K562 (cell line): ENCODE results near the gene NUSAP1. TPM values are rescaled to one million over a fixed set of nuclear protein-coding genes. Genes with fewer than 3 reads are reported as not detected.
"Not testable (repeated sequence)": the region's sequence is repeated elsewhere in the genome, so short reads cannot be mapped to it uniquely, and the experiment has no call there.

ENCODE experiments used
- ATAC-seq: fragments of 200-7000 bp; cut with Tn5 transposase; 3 replicates; pipeline ENCODE4 v1.9.1; 2020; ENCODE audit warnings: moderate library complexity
- BruUV-seq: library from RNA; stranded (reverse); fragments of 400-500 nt; replicated peaks from 2 replicates; lab custom pipeline; 2021; lab: Mats Ljungman, UMichigan
- CTCF ChIA-PET: fragments of 300-600 bp; formaldehyde crosslinking; extraction: SDS; loops from one replicate; lab custom pipeline; 2021; ENCODE audit warnings: low intra/inter-chr PET ratio; lab: Yijun Ruan, JAX
- POLR2A ChIA-PET: fragments of 300-600, 350-650 bp; sonication (Branson Sonifier 250); formaldehyde crosslinking; extraction: SDS; loops from one replicate; lab custom pipeline; 2021; ENCODE audit warnings: antibody characterized with exemption, inconsistent platforms; lab: Yijun Ruan, JAX
- DNase-seq, 4 experiments: peaks; one replicate each; pipeline versions ENCODE4 v3.0.0 to v3.0.0-alpha.2; 2011 to 2018; ENCODE audit warnings: low spot score in 3 of 4, mixed read lengths in 3 of 4; ENCODE audit errors: extremely low read depth in 1 of 4
- FAIRE-seq: peaks from 2 replicates; lab custom pipeline; 2011; peaks lifted over from hg19 to GRCh38; lab: Jason Lieb, UNC
- H2AFZ ChIP-seq: 2 replicates; pipeline ENCODE4 v1.6.0; 2011; ENCODE audit warnings: low read depth, low read length, control low read depth, inconsistent platforms
- H3K27ac ChIP-seq: fragments of 200-600 bp; 3 replicates; pipeline ENCODE4 v1.8.0; 2011; ENCODE audit warnings: low read depth, mild to moderate bottlenecking, control low read depth, inconsistent platforms, low read length, moderate library complexity, mixed read lengths; ENCODE audit errors: extremely low read depth
- H3K27me3 ChIP-seq, 2 experiments: fragments of 300-600 bp in 1 of 2; 2 replicates in 1 of 2; 3 replicates in 1 of 2; pipeline versions ENCODE4 v1.6.0 to v1.8.0; 2011; ENCODE audit warnings: inconsistent platforms in 2 of 2, low read length in 2 of 2, mild to moderate bottlenecking in 1 of 2, mixed read lengths in 1 of 2, moderate library complexity in 1 of 2; ENCODE audit not compliant: control insufficient read depth in 2 of 2, insufficient read depth in 2 of 2
- H3K36me3 ChIP-seq: fragments of 300-600 bp; 3 replicates; pipeline ENCODE4 v1.8.0; 2011; ENCODE audit warnings: mild to moderate bottlenecking, low read length, inconsistent platforms; ENCODE audit not compliant: control insufficient read depth, insufficient read depth
- H3K4me1 ChIP-seq, 2 experiments: fragments of 200-600 bp in 1 of 2; replicated peaks in 1 of 2; 2 replicates in 1 of 2; 3 replicates in 1 of 2; pipeline versions ENCODE4 v1.5.1 to v1.8.0; 2011; ENCODE audit warnings: inconsistent platforms in 2 of 2, low read length in 2 of 2, mild to moderate bottlenecking in 1 of 2, mixed read lengths in 1 of 2, moderate library complexity in 1 of 2; ENCODE audit not compliant: control insufficient read depth in 2 of 2, insufficient read depth in 2 of 2
- H3K4me2 ChIP-seq: 2 replicates; pipeline ENCODE4 v1.6.1; 2011; ENCODE audit warnings: low read length, control low read depth, inconsistent platforms, mixed read lengths; ENCODE audit not compliant: insufficient read depth
- H3K4me3 ChIP-seq: fragments of 200-600 bp; sonication (generic), shearing (Covaris generic); 2 replicates; pipeline ENCODE4 v1.5.1; 2016; ENCODE audit warnings: control low read depth, inconsistent platforms
- H3K79me2 ChIP-seq: fragments of 200-600 bp; 3 replicates; pipeline ENCODE4 v1.8.0; 2011; ENCODE audit warnings: low read length, inconsistent platforms; ENCODE audit not compliant: control insufficient read depth, insufficient read depth
- H3K9ac ChIP-seq, 2 experiments: 2 replicates each; pipeline versions ENCODE4 v1.6.0 to v1.6.1; 2011; ENCODE audit warnings: low read depth in 2 of 2, low read length in 2 of 2, control low read depth in 1 of 2, inconsistent platforms in 1 of 2, mild to moderate bottlenecking in 1 of 2, mixed read lengths in 1 of 2; ENCODE audit not compliant: insufficient read depth in 1 of 2
- H3K9me1 ChIP-seq: one replicate; pipeline ENCODE4 v1.6.0; 2011; ENCODE audit warnings: inconsistent platforms, mild to moderate bottlenecking, low read length, moderate library complexity; ENCODE audit not compliant: control insufficient read depth, insufficient read depth
- H3K9me3 ChIP-seq: replicated peaks from 2 replicates; pipeline ENCODE4 v1.5.1; 2011; ENCODE audit warnings: low read depth, low read length, inconsistent platforms; ENCODE audit not compliant: control insufficient read depth, insufficient read depth
- H4K20me1 ChIP-seq: replicated peaks from 2 replicates; pipeline ENCODE4 v1.6.1; 2011; ENCODE audit warnings: low read length, inconsistent platforms, mixed read lengths; ENCODE audit not compliant: control insufficient read depth, insufficient read depth
- BRD4 ChIP-seq: fragments of 200-600 bp; sonication (generic); IDR thresholded peaks from 2 replicates; pipeline ENCODE4 v1.6.1; 2017; ENCODE audit warnings: inconsistent platforms
- CC2D1A ChIP-seq: fragments of 450-650 bp; IDR thresholded peaks from 2 replicates; pipeline ENCODE4 v1.6.1; 2017; ENCODE audit warnings: mild to moderate bottlenecking
- DMBX1 ChIP-seq: fragments of 250-450 bp; sonication (Bioruptor Pico); IDR thresholded peaks from 2 replicates; pipeline ENCODE4 v1.8.0; 2022; ENCODE audit warnings: inconsistent platforms, mild to moderate bottlenecking, moderate library complexity, borderline replicate concordance
- HDAC2 ChIP-seq: fragments of 450-650 bp; IDR thresholded peaks from 2 replicates; pipeline ENCODE4 v1.6.1; 2016; ENCODE audit warnings: mild to moderate bottlenecking
- HDGF ChIP-seq: fragments of 450-650 bp; IDR thresholded peaks from 2 replicates; pipeline ENCODE4 v1.6.1; 2016
- JUND ChIP-seq, 2 experiments: IDR thresholded peaks; 2 replicates in 1 of 2; 3 replicates in 1 of 2; pipeline ENCODE4 v1.6.1; 2011; ENCODE audit warnings: borderline replicate concordance in 2 of 2, low read depth in 2 of 2, low read length in 2 of 2, improper control_type of control experiment in 1 of 2, missing biosample characterization in 1 of 2, missing genetic modification characterization in 1 of 2, missing genetic modification reagents in 1 of 2
- MECOM ChIP-seq: fragments of 250-450 bp; sonication (Bioruptor Pico); IDR thresholded peaks from 2 replicates; pipeline ENCODE4 v1.8.0; 2022; ENCODE audit warnings: inconsistent platforms
- MIER1 ChIP-seq: fragments of 450-650 bp; IDR thresholded peaks from 2 replicates; pipeline ENCODE4 v1.6.1; 2016; ENCODE audit warnings: antibody characterized with exemption, mild to moderate bottlenecking, low read depth
- MYC ChIP-seq, 2 experiments: fragments of 250-450 bp in 1 of 2; sonication (Bioruptor Pico) in 1 of 2; IDR thresholded peaks; 2 replicates each; pipeline versions ENCODE4 v1.5.1 to v1.6.1; 2012 to 2021; ENCODE audit warnings: low read depth in 2 of 2, borderline replicate concordance in 1 of 2, improper control_type of control experiment in 1 of 2, low read length in 1 of 2, mild to moderate bottlenecking in 1 of 2, moderate library complexity in 1 of 2
- SMARCA5 ChIP-seq: fragments of 450-650 bp; IDR thresholded peaks from 2 replicates; pipeline ENCODE4 v1.6.1; 2016
- ZNF175 ChIP-seq: fragments of 200-800 bp; sonication (Bioruptor generic); IDR thresholded peaks from 2 replicates; pipeline ENCODE4 v1.6.1; 2016; ENCODE audit warnings: low read depth, mild to moderate bottlenecking, missing genetic modification characterization, missing compliant biosample characterization
- ZNF431 ChIP-seq: sonication (generic); formaldehyde crosslinking; IDR thresholded peaks from 2 replicates; pipeline ENCODE4 v1.8.0; 2022; ENCODE audit warnings: mild to moderate bottlenecking, missing genetic modification reagents
- WGBS: fragments of 100-300 bp; shearing (Covaris generic); methylation state at CpG from one replicate; pipeline ENCODE4 v1.1.6; 2016; ENCODE audit warnings: low coverage, mixed read lengths; ENCODE audit not compliant: insufficient coverage; ENCODE audit errors: missing lambda C conversion rate; 5-methylcytosine and 5-hydroxymethylcytosine counted together
- in situ Hi-C: fragments of 300-500 bp; cut with MboI; formaldehyde crosslinking; loops from 4 replicates; pipeline ENCODE4 v1.15.0; 2018; ENCODE audit warnings: inconsistent platforms, mixed read lengths
- intact Hi-C: fragments of 100-400 bp; cut with micrococcal nuclease; formaldehyde crosslinking; loops from 2 replicates; pipeline ENCODE4 v1.14.2; 2022
- polyA plus RNA-seq, 8 experiments: library from polyadenylated mRNA; depleted of rRNA in 4 of 8; stranded (reverse) in 5 of 8; unstranded in 3 of 8; fragments of >200 nt; fragmentation: Nextera tagmentation in 2 of 8; fragmentation: Illumina TruSeq in 1 of 8; extraction: Ambion mirVana in 2 of 8; extraction: Trizol in 1 of 8; gene quantifications; 2 replicates each; pipeline versions ENCODE4 v1.2.1 to v1.2.3, GENCODE V29; 2011 to 2014; ENCODE audit warnings: inconsistent platforms in 1 of 8, missing spikeins in 1 of 8
- total RNA-seq, 7 experiments: library from RNA; depleted of rRNA in 6 of 7; stranded (reverse); fragments of >200 nt in 6 of 7; fragmentation: Illumina TruSeq in 2 of 7; extraction: Trizol in 2 of 7; gene quantifications; 2 replicates each; pipeline versions ENCODE4 v1.2.1 to v1.2.3, GENCODE V29; 2011 to 2021; ENCODE audit warnings: low replicate concordance in 1 of 7
- TF ChIP-seq, protein P1 (sequence below): fragments of 450-650 bp; conservative IDR thresholded peaks from 2 replicates; pipeline ENCODE4 v1.6.1; 2016; ENCODE audit warnings: missing genetic modification characterization, low read depth, mild to moderate bottlenecking, missing compliant biosample characterization, moderate library complexity
- TF ChIP-seq, protein P2 (sequence below): fragments of 450-650 bp; formaldehyde crosslinking; IDR thresholded peaks from 2 replicates; pipeline ENCODE4 v1.4.0; 2022; ENCODE audit warnings: missing genetic modification characterization
- TF ChIP-seq, protein P3 (sequence below): fragments of 250-450 bp; sonication (Bioruptor Pico); IDR thresholded peaks from 2 replicates; pipeline ENCODE4 v1.5.0; 2021; ENCODE audit warnings: mild to moderate bottlenecking, borderline replicate concordance

The NUSAP1 gene
- total and polyA plus RNA-seq, 9 of the 15 experiments (the other 6 are each of a cell fraction or from before 2014, with no cell fraction given) = 119 to 266 (median 227) TPM

DNA sequence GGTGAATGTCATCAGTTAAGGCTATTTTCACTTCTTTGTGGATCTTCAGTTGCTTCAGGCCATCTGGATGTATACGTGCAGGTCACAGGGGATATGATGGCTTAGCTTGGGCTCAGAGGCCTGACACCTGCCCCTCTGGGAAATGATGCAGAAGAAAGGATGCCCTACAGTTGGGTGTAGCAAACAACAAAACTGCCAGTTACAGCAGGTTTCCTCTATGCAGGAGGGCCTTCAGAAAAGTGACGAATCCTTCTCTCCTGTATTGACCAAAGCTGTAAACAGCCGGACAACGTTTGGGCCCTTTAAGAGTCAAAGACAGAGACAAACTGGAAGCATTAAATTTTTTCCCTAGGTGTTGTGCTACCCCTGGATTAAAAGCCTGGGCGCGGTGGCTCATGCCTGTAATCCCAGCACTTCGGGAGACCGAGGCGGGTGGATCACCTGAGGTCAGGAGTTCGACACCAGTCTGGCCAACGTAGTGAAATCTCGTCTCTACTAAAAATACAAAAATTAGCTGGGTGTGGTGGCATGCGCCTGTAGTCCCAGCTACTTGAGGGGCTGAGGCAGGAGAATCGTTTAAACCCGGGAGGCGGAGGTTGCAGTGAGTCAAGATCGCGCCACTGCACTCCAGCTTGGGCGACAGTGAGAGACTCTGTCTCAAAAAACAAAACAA is 49.6 kb upstream of the NUSAP1 start:
- Histone ChIP-seq H3K36me3 (peaks cover 56% of the 10 kb centered on the region), H3K4me1 (peaks cover 8 to 12% of the 10 kb centered on the region in 2 experiments; a peak in 4 of 5 replicates), H2AFZ (peak overlapping the region; percentile 94), H3K27ac (peak overlapping the region; percentile 98), H3K4me2 (peak overlapping the region; percentile 94), H3K4me3 (peak overlapping the region; percentile 87; the same call in 1 of the 2 replicates), H3K79me2 (peaks cover 45% of the 10 kb centered on the region), H3K9ac (peak overlapping the region; percentile 80 to 98)
- POLR2A ChIA-PET = interaction anchor here (0.6 to 2.1 kb wide), 15 partner anchors 9 to 1635 kb away, joined by 3 to 9 read pairs (median 3); partner anchors contain the start of genes CCDC32, NUSAP1 and OIP5
- ATAC-seq; H3K9me3 ChIP-seq; H3K9me1 ChIP-seq; H4K20me1 ChIP-seq; H3K27me3 ChIP-seq; in situ Hi-C loops; CTCF ChIA-PET; FAIRE-seq; DNase-seq; TF ChIP-seq JUND (IDR thresholded peaks at IDR 0.05; ENCODE audit: borderline replicate concordance, low read depth, low read length); MYC (IDR thresholded peaks at IDR 0.05; ENCODE audit: low read depth, low read length): not testable (repeated sequence)
- TSS peak; percentile 97 for BruUV-seq
- WGBS = 23% methylated on average over 19 of the region's 19 CpGs
- intact Hi-C loops = loop anchor here (5.0 kb wide), 1 partner anchor 49 kb away; the partner anchor contains the start of genes NUSAP1 and OIP5
- TF ChIP-seq CC2D1A (peak; percentile 51; the same call in 1 of the 2 replicates), MECOM (CRISPR knock-in tag) (peak; percentile 56), DMBX1 (CRISPR knock-in tag) (peak; percentile 48; the same call in 1 of the 2 replicates), JUND (tag; IDR thresholded peaks at IDR 0.05; ENCODE audit: borderline replicate concordance, low read depth, low read length) (0 out of 3 replicates have a peak, but pooled peaks have one; percentile 19), HDGF (peak; percentile 86), MIER1 (0 out of 2 replicates have a peak, but pooled peaks have one; percentile 23), BRD4 (0 out of 2 replicates have a peak, but pooled peaks have one; percentile 8), SMARCA5 (peak; percentile 47; the same call in 1 of the 2 replicates), ZNF175 (CRISPR knock-in tag) (peak; percentile 80), ZNF431 (CRISPR knock-in tag) (0 out of 2 replicates have a peak, but pooled peaks have one; percentile 15), MYC (CRISPR knock-in tag; IDR thresholded peaks at IDR 0.05; ENCODE audit: borderline replicate concordance, low read depth) (peak; percentile 75), HDAC2 (peak; percentile 36; the same call in 1 of the 2 replicates)
- TF ChIP-seq, protein P1, sequence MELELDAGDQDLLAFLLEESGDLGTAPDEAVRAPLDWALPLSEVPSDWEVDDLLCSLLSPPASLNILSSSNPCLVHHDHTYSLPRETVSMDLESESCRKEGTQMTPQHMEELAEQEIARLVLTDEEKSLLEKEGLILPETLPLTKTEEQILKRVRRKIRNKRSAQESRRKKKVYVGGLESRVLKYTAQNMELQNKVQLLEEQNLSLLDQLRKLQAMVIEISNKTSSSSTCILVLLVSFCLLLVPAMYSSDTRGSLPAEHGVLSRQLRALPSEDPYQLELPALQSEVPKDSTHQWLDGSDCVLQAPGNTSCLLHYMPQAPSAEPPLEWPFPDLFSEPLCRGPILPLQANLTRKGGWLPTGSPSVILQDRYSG = peak; percentile 54; the same call in 1 of the 2 replicates
- TF ChIP-seq, protein P2, sequence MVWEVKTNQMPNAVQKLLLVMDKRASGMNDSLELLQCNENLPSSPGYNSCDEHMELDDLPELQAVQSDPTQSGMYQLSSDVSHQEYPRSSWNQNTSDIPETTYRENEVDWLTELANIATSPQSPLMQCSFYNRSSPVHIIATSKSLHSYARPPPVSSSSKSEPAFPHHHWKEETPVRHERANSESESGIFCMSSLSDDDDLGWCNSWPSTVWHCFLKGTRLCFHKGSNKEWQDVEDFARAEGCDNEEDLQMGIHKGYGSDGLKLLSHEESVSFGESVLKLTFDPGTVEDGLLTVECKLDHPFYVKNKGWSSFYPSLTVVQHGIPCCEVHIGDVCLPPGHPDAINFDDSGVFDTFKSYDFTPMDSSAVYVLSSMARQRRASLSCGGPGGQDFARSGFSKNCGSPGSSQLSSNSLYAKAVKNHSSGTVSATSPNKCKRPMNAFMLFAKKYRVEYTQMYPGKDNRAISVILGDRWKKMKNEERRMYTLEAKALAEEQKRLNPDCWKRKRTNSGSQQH (CRISPR knock-in tag) = peak; percentile 66; the same call in 1 of the 2 replicates
- TF ChIP-seq, protein P3, sequence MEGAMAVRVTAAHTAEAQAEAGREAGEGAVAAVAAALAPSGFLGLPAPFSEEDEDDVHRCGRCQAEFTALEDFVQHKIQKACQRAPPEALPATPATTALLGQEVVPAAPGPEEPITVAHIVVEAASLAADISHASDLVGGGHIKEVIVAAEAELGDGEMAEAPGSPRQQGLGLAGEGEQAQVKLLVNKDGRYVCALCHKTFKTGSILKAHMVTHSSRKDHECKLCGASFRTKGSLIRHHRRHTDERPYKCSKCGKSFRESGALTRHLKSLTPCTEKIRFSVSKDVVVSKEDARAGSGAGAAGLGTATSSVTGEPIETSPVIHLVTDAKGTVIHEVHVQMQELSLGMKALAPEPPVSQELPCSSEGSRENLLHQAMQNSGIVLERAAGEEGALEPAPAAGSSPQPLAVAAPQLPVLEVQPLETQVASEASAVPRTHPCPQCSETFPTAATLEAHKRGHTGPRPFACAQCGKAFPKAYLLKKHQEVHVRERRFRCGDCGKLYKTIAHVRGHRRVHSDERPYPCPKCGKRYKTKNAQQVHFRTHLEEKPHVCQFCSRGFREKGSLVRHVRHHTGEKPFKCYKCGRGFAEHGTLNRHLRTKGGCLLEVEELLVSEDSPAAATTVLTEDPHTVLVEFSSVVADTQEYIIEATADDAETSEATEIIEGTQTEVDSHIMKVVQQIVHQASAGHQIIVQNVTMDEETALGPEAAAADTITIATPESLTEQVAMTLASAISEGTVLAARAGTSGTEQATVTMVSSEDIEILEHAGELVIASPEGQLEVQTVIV = 0 out of 2 replicates have a peak, but pooled peaks have one; percentile 33
